ENCODE data around the gene LIPN. TPM values are rescaled to one million over a fixed set of nuclear protein-coding genes. Genes with fewer than 3 reads are reported as not detected.
A peak's percentile ranks its signal among the peaks of the same experiment; 100 is the strongest.

LIPN gene
- not detected in 2 replicates for total RNA-seq
- long read RNA-seq, result 0 reads

- H3K9me3 Mint-ChIP-seq (ENCODE audit: unreplicated experiment), result no peaks in the 10 kb centered on the region
- no peak within 1 kb of the TSS for H3K27ac Mint-ChIP-seq (ENCODE audit: unreplicated experiment)
- H3K4me1 Mint-ChIP-seq (ENCODE audit: unreplicated experiment), result peaks cover 4% of the 10 kb centered on the region
- no peak within 1 kb of the TSS for H3K4me3 Mint-ChIP-seq (ENCODE audit: unreplicated experiment)
- no peaks in the 10 kb centered on the region for H3K36me3 Mint-ChIP-seq (ENCODE audit: unreplicated experiment)
- TF ChIP-seq CTCF (IDR thresholded peaks at IDR 0.05), result no peak
- H3K27me3 Mint-ChIP-seq (ENCODE audit: unreplicated experiment), result peaks cover 6% of the 10 kb centered on the region
- no peak for DNase-seq (ENCODE audit: extremely low spot score, unreplicated experiment)
Measured at GRCh38 chr10:88759366-88760101, at the start of gene LIPN. LIPN (plus strand) TSS chr10:88760020; CDS start chr10:88761406, 1,386 bp downstream.

- H3K9me3 Mint-ChIP-seq (ENCODE audit: unreplicated experiment), result no peaks in the 10 kb centered on the region
- H3K4me1 Mint-ChIP-seq (ENCODE audit: unreplicated experiment), result no peaks in the 10 kb centered on the region
- no peak overlapping the region for H3K4me3 Mint-ChIP-seq (ENCODE audit: unreplicated experiment)
- H3K27ac Mint-ChIP-seq (ENCODE audit: unreplicated experiment), result no peak overlapping the region
- TF ChIP-seq CTCF (IDR thresholded peaks at IDR 0.05), result no peak
- peaks cover 37% of the 10 kb centered on the region for H3K27me3 Mint-ChIP-seq (ENCODE audit: unreplicated experiment)
- H3K36me3 Mint-ChIP-seq (ENCODE audit: unreplicated experiment), result no peaks in the 10 kb centered on the region
- no peak for DNase-seq (ENCODE audit: extremely low spot score, unreplicated experiment)
Measured at GRCh38 chr10:88715517-88715916, 44.3 kb upstream of the LIPN start.

- no peak for DNase-seq (ENCODE audit: extremely low spot score, unreplicated experiment)
- Mint-ChIP-seq H3K27ac (ENCODE audit: unreplicated experiment) (no peak overlapping the region), H3K9me3 (ENCODE audit: unreplicated experiment) (no peaks in the 10 kb centered on the region), H3K4me3 (ENCODE audit: unreplicated experiment) (no peak overlapping the region), H3K36me3 (ENCODE audit: unreplicated experiment) (no peaks in the 10 kb centered on the region), H3K4me1 (ENCODE audit: unreplicated experiment) (no peaks in the 10 kb centered on the region), H3K27me3 (ENCODE audit: unreplicated experiment) (peaks cover 40% of the 10 kb centered on the region)
- no peak for TF ChIP-seq CTCF (IDR thresholded peaks at IDR 0.05)
Measured at GRCh38 chr10:88721392-88721791, 38.4 kb upstream of the LIPN start.

GRCh38 chr10:88725798-88726197, 34.0 kb upstream of the LIPN start:
- Mint-ChIP-seq H3K27me3 (ENCODE audit: unreplicated experiment) (peaks cover 26% of the 10 kb centered on the region), H3K4me1 (ENCODE audit: unreplicated experiment) (no peaks in the 10 kb centered on the region), H3K4me3 (ENCODE audit: unreplicated experiment) (no peak overlapping the region), H3K27ac (ENCODE audit: unreplicated experiment) (no peak overlapping the region), H3K36me3 (ENCODE audit: unreplicated experiment) (no peaks in the 10 kb centered on the region), H3K9me3 (ENCODE audit: unreplicated experiment) (no peaks in the 10 kb centered on the region)
- no peak for TF ChIP-seq CTCF (IDR thresholded peaks at IDR 0.05)
- DNase-seq (ENCODE audit: extremely low spot score, unreplicated experiment), result no peak

GRCh38 chr10:88728107-88728763, 31.6 kb upstream of the LIPN start:
- peak; percentile 26 for TF ChIP-seq CTCF (IDR thresholded peaks at IDR 0.05)
- no peaks in the 10 kb centered on the region for H3K4me1 Mint-ChIP-seq (ENCODE audit: unreplicated experiment)
- no peaks in the 10 kb centered on the region for H3K9me3 Mint-ChIP-seq (ENCODE audit: unreplicated experiment)
- H3K4me3 Mint-ChIP-seq (ENCODE audit: unreplicated experiment), result no peak overlapping the region
- H3K27me3 Mint-ChIP-seq (ENCODE audit: unreplicated experiment), result peaks cover 26% of the 10 kb centered on the region
- DNase-seq (ENCODE audit: extremely low spot score, unreplicated experiment), result no peak
- no peaks in the 10 kb centered on the region for H3K36me3 Mint-ChIP-seq (ENCODE audit: unreplicated experiment)
- no peak overlapping the region for H3K27ac Mint-ChIP-seq (ENCODE audit: unreplicated experiment)
